Activated CD4-positive, alpha-beta T cell treated with anti-CD3 and anti-CD28 coated beads, Interleukin-2, Interleukin-6, amounts not matched to agents 100 ng/mL and 50 ng/mL, durations not matched to agents 16 hours and 8 hours (primary cell): ENCODE data around the gene GPC5.

Experiments used
- DNase-seq: peaks from one replicate; pipeline ENCODE4 v3.0.0-alpha.2; 2020

Gene GPC5

DNA sequence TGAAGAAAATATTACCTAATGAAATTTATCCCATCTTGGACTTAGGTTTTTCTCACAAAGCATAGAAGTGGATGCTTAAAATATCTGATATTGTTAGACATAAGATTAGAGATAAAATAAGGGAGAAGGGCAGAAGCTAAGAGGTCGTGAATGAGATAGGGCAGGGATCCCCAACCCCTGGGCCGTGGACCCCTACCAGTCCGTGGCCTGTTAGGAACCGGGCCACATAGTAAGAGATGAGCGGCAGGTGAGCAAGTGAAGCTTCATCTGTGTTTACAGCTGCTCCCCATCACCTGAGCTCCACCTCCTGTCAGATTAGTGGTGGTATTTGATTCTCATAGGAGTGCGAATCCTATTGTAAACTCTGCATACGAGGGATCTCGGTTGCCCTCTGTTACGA is 202.9 kb downstream of the GPC5 start:
- no peak for DNase-seq

DNA sequence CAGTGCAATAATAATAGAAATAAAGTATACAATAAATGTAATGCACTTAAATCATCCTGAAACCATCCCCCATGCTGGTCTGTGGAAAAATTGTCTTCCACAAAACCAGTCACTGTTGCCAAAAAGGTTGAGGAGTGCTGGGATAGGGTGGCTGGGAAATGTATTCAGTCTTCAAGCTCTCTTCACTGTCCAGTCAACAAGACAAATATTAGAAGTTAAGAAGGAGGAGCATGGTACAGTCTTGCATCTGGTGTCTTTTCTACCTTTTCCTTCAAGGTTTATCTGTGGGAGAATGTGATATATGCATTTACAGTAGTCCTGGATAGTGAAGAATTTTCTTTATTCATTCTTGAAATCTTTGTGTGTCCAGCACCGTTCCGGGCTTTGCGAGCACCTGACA is 203.4 kb downstream of the GPC5 start:
- DNase-seq: no peak

DNA sequence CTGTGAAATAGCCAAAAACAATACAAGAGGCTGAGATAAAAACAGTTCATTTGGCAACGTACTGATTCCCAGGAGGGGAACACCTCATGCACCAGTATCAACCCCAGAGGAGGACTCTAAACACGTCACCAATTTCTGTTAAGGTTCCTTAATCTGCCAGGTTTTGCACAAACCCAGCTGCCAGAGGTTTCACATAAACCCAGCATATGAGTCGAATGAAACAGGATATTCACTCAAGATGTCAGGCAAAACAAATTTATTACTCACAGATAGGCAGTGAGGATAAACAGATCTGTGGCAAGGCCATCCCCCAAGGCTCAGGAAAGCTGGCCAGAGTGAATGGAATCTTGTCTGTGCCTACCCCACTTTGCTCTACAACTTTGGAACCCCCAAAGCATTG is 210.9 kb downstream of the GPC5 start:
- DNase-seq: no peak

DNA sequence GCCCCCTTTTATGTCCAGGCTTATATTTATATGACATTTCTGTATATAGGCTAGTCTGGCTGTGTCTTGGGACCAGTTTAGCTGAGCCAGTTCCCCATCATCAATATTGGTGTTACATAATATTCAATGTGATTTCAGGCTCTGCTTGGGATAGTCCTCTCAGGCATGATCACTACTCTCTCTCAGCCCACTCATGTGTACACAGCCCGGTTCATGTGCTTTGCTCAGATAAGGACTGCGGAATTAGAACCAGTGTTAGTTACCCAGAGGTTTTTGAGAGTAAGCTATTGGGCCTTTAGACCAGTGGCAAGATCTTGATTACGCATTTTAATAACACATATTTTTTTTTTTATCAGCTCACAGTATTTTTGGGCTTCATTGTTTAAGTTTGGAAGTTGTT is 219.9 kb downstream of the GPC5 start:
- no peak for DNase-seq

DNA sequence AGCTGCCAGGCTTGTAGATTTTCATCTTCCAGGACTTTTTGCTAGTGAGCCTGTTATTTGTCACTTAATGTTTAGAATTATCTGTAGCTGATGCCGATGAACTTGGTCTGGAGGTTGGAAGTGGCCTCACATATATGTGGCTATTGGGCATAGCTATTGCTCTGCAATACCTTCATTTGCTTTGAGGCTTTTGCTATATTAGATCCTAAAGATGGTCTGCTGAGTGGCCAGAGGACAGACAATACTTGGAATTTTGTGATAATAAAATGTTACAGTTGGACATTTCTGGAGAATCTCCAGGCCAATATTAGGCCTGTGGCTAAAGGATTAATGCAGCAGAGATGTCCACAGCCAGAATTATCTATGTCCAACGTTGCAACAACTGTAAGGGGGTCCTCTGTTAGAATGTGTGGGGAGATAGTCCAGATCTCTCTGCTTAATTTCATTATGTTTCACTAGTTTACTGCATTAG is 222.3 kb downstream of the GPC5 start:
- DNase-seq: no peak

DNA sequence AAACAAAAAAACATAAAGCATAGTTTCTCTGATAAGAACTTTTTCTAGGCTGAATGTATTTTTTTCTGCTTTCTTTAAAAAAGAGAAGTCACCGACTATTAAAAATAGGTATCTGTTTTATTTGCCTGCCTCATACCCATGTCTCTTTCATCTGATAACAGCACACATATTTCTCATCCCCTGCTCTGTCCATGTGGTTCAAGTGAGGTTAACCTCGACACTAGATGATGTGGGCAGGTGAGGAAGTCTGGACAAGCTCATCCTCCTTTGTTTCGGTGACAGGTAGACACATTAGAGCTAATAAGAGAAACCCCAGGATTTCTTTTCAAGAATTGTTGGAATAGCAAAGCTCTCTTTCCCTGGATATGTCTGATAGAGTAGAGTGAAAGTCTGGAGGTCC is 222.7 kb downstream of the GPC5 start:
- no peak for DNase-seq

DNA sequence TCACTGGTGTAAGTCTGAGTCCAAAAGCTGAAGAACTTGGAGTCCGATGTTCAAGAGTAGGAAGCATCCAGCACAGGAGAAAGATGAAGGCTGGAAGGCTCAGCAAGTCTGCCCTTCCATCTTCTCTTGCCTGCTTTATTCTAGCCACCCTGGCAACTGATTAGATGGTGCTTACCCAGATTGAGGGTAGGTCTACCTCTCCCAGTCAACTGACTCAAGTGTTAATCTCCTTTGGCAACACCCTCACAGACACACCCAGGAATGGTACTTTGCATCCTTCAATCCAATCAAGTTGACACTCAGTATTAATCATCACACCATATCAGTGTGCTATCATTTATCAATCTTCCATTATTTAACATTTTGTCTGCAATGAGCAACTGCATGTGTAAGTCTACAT is 223.5 kb downstream of the GPC5 start:
- no peak for DNase-seq

DNA sequence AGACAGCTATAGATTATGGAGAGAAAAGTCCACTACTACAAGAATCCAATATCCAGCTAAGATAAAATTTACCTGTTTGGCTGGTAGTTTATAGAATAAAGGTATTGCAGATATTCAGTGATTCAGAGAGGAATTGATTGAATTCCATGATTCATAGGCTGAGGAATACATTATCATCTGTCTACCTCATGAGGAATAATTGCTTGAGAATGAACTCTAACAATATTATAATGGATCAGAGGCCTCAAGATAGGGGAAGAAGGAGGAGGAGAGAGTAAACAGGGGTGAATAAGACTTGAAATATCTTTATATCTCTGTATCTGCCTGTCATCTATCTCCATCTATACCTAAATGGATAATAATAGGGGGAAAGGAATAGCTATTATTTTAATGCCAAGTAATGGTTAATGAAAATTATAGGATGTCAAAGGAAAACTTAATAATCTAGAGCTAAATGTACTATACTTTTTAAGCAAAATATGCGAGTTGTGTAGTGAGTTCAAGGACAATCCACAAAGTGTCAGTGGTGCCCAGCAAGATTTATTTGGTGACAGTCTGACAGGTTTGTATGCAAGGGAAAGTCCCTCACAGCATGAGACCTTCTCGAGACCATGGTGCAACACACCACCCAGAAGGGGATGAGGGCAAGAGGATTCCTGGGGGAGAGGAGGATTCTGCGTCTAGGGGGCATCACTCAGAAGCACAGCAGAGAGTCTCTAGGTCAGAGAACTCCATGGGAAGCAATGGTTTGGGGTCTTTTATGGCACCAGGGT is 224.5 kb downstream of the GPC5 start:
- DNase-seq: no peak

DNA sequence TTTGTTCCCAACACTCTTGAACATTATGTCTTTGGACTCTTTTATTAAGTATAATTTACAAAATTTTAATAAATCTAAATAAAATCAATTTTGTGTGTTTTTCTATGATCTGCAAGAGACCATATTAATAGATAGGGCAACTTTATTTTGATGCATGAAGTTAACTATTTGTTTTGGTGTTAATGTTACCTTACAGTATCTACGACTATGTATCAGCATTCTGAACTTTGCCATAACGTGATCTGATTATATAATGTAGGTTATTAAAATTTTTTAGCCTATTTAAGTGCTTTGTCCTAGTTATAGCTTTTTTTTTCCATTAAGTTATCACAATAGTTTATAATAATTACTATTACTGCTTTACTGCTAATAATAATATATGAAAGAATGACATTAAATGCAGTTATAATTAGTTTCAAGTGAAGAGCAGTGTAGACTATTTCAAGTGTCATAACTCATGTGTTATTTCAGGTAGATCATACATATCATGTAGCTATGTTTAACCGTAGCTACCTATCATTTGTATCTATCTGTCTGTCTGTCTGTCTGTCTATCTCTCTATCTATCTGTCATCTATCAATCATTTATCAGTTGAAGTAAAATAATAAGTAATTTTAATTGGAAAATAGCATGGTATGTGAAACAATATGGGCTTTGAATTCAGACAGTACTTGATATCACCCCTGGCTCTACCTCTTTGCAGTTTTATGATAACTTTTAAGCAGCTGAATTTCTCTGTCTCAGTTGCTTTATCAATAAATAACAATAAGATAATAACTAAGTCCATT is 229.7 kb downstream of the GPC5 start:
- no peak for DNase-seq

DNA sequence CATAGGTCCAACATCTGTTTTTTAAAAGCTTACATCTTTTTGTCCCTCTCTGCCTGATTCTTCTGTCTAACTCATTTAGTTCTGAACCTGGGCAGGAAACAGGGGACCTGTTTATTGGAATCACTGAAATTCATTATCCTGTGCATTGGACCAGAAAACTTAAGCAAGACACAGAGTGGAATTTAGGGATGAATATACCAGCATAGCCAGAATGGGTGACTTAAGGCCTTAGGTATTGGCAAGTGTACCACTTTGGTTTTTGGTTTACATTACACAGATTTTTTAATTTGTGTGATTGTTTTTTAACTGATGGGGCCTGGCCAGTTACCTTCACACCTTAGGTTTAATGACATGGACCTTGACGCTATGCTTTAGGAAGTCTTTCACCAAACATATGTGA is 232.5 kb downstream of the GPC5 start:
- DNase-seq: no peak

DNA sequence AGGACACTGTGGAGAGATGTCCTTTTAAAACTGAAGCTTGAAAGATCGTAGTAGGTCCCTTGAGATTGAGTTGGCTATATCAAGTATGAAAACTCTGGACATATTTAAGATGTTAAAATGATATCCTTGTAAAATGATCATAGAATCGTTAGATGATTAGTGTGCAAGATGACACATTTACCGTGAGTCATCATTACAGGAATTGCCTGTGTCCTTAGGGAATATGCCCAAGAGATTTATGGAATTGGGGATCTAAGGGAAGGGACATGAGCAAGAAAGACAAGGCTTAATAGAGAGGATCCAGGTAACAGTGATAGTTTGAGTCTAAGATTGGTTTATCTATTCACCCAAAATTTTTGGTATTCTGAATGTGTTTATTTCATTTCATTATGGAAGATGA is 233.7 kb downstream of the GPC5 start:
- DNase-seq: no peak

DNA sequence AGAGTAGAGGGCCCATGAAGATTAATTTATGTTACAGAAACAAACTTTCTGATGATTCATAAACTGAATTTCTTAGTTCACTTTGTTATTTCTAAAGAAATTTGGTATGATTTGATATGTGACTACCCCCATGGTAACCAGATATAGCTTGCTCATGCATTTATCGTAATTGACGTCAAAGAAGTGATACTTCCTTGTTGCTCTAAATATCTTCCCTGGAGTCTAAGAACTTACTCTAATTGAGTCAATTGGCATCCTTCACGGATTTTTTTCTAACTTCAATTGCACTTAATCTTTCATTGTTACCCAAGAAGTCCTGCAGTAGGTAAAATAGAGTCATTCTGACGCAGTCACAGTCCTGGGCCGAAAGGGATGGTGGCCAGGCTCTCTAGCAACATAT is 240.9 kb downstream of the GPC5 start:
- DNase-seq: no peak

DNA sequence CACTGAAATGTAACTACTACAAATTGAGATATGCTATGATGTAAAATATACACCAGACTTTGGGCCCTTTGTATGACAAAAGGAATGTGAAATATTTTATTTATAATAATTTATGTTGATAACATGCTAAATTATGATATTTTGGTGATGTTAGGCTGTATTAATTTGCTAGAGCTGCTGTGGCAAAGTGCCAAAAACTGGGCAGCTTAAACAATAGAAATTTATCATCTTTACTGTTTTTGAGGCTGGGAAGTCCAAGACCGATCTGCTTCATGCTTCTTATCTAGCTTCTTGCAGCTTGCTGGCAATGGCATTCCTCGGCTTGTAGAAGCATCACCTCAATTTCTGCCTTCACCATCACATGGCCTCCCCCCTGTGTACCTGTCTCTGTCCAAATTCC is 245.0 kb downstream of the GPC5 start:
- DNase-seq: no peak

DNA sequence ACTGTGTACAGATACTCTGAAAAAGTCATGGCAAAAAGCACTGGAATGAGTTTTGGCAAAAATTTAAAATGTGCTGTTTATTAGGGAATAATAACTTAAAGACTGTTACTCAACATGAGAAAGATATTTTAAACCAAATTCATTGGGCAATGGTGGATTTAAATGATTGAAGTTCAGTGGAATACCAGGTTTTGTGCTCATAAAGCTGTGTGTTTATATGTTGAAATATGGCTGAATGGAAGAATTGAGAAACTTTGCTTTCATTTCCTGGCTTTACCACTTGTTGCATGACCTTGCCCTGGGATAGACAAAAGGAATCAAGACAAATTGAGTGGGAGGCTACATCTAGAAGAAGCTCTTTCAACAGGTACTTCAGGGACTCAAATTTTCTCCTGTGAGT is 246.4 kb downstream of the GPC5 start:
- DNase-seq: no peak

DNA sequence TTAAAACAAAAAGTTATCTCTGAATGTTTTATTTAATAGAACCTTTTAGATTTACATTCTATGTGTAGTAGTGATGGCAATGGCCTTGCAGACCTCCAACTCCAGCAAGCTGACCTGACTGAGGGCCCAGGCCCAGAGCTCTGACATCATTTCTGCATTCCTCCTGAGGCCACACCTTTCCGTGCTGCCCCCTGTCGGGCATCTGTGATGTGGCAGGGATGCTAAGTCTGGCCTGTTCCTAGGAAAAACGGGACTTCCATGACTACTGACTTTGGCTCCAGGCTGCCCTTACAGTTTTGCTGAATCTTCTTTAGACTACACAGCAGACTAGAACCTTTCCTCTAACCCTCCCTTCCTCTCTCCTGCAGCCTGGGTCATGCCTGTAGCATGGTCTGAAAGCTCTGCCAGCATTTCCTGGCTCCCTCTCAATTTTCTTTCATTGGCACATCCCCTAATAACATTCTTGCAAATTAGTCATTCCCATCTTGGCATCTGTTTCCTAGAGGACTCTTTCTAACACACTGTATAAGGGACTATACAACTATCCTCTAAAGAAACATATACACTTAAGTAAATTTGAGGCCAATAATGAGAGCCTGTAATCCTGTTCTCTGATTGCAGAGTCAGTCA is 249.1 kb downstream of the GPC5 start:
- DNase-seq: peak; percentile 6

DNA sequence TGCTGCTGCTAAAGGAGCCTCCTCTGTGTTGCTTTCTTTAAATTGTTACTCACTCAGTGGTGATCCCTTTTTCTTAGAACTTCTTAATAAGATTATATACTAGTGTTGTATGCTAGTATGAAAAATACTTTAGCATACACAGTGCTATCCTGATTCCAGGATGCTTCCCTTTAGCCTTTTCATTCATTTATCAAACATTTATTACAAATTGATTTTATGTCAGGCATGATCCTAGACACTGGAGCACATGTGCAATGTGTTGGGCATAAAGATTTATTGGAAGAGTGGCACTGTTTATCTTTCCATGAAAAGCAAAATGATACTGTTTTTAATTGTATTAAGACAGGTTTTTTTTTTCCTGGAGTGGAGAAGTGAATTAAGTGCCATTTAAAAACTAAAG is 249.6 kb downstream of the GPC5 start:
- no peak for DNase-seq

DNA sequence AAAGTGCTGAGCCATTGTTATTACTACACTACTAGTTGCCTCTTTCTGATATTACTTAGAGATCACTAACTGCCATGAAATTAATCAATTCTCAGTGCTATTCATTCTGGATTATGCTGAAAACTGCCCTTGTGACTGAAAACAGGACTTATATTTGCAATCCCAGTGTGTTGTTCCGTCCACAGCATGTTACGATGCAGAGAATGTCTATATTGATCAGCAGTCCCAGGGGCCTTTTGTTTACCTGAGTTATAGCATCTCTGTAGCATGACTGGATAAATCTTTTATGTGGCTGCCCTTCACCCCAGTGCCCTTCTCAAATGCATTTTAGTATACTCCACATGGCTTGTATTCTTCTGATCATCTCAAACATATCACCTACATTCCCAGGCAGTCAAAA is 251.0 kb downstream of the GPC5 start:
- DNase-seq: no peak

DNA sequence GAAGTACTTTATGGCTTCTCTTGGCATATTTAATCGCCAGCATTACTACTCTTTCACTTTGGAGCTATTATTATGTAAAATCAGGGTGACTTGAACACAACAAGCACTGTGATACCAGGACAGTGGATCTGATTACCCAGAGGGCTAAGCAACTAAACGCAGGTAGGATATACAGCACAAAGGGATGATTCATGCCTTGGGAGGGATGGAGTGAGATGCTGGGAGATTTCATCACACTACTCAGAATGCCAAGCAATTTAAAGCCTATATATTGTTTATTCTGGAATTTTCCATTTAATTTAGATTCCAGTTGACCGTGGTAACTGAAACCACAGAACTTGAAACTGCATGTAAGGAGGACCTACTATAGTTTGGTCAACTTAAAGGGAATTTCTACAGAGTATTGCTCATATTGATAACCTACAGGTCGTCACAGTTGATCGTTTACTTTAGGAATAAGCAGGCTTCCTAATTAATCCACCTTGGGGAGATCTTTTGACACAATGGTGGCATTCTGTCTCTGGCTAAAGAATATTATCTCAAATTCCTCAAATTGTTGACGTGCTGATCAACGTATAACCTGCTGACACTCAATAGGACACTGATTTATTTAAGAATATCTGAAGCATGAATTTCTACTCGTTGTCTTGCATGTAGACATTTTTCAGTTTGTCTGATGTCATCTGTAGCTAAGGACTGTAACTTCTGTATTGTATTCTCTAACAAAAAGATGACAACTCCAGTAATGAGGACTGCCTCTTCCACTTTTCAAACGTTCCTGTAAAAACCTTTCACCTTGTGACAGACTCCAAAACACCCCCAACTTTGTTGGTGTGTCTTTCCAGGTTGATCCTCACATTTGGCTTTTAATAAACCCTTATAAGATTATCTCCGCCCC is 254.2 kb downstream of the GPC5 start:
- DNase-seq: no peak

DNA sequence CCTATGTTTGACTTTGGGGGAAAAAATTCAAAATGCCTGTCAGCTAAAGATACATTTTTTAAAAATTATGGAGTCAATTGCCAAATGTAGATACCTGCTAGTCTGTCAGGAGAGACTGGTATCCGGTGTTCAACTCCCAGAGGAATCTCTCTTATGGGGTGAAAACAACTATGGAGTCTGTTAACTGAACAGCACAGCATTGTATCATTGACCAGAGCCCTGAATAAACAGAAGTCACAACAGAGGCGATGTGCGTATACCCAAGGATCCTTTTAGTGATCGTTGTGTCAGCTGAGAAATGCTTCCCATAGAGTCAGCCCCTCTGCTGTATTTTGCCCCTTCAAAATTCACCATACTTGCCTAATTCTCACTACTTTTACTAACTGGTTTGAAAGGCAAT is 257.3 kb downstream of the GPC5 start:
- DNase-seq: no peak

DNA sequence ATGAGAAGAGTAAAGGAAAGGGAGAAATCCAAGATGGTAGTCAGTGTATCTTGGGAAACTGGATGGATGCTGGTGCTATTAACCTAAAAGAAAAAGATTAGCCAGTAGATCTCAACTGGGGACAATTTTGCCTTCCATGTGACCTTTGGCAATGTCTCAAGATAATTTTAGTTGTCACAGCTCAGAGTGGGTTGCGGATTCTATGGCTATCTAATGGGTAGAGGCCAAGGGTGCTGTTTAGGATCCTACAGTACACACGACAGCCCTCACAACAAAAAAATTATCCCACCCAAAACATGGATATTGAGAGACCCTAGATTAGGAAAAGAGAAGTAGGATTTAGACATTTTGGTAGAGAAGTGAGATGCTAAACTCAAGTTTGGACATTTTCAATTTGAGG is 258.9 kb downstream of the GPC5 start:
- DNase-seq: no peak

DNA sequence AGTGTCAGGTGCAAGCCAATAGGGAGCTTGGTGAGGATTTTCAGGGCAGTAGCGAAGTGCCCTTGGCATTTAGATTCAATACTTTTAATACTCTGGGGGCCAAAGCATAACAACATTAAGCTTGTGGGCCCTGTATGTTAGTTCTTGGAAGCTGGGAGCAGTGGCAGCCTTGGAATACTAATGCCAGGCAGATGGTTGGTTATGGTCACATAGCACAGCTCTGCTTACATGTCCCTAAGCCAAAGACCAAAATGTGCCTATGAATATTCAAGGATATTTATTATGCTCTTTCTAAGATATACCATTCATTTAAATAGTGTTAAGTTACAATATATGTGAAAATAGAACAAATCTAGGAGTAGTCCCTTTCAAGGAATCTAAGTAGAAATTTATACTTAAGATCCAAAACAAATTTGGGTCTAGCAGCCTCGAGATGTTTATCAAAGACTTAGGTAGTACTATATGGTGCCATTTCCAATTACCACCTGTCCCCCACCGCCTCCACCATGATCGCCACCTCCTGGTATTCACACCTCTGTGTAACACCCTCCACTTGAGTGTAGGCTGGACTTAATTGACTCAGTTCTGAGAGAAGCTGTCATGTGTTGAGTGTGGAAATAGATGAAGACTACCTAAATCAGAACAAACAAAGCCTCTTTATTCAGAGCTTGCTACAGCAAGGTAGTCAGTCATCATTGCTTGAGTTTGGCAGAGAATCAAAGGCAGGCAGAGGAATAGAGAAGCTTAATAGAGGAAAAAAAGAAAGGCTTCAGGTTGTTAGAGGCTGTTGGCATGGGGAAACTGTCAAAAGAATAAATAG is 261.0 kb downstream of the GPC5 start:
- DNase-seq: no peak

DNA sequence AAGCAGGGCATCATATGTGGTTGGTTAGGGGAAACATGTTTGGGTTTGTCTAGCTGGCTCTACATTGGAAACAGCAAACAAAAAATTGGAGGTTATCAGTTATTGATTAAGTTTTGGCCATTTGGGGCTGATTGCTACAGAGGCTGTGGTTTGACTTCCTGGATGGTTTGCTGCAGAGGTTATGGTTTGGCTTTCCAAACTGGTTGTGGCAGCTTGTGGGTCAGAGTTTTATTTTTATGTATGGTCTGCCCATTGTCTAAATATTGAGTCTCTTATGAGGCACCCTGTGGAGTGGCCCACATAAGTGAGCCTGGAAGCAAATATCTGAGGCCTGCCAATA is 261.6 kb downstream of the GPC5 start:
- DNase-seq: no peak
